Measurements from ENCODE around the gene RALY.

RALY gene

GRCh38 chr20:34045930-34046725 lies 52.4 kb downstream of the RALY start:
- H3K27ac ChIP-seq = no peak overlapping the region
- no peak for DNase-seq (ENCODE audit: low read depth, low spot score)

- no peak for DNase-seq (ENCODE audit: low read depth, low spot score)
- no peak overlapping the region for H3K27ac ChIP-seq
Measured at GRCh38 chr20:34047010-34047687, 53.4 kb downstream of the RALY start.

GRCh38 chr20:34047917-34048316 lies 54.2 kb downstream of the RALY start:
- no peak overlapping the region for H3K27ac ChIP-seq

GRCh38 chr20:34049389-34049788 lies 55.7 kb downstream of the RALY start:
- no peak overlapping the region for H3K27ac ChIP-seq
- no peak for DNase-seq (ENCODE audit: low read depth, low spot score)

More at GRCh38 chr20:34047917-34048316, 54.2 kb downstream of the RALY start:
- no peak for DNase-seq (ENCODE audit: low read depth, low spot score)

- DNase-seq (ENCODE audit: low read depth, low spot score) = no peak
- H3K27ac ChIP-seq = no peak overlapping the region
Measured at GRCh38 chr20:34049897-34050695, 56.4 kb downstream of the RALY start.

GRCh38 chr20:34052414-34052813 lies 58.7 kb downstream of the RALY start:
- DNase-seq (ENCODE audit: low read depth, low spot score) = no peak
- H3K27ac ChIP-seq = no peak overlapping the region

GRCh38 chr20:34055290-34055689 lies 61.6 kb downstream of the RALY start:
- H3K27ac ChIP-seq = no peak overlapping the region
- no peak for DNase-seq (ENCODE audit: low read depth, low spot score)

GRCh38 chr20:34058831-34059230 lies 65.1 kb downstream of the RALY start:
- H3K27ac ChIP-seq = no peak overlapping the region
- no peak for DNase-seq (ENCODE audit: low read depth, low spot score)

GRCh38 chr20:34060970-34061369 lies 67.3 kb downstream of the RALY start:
- H3K27ac ChIP-seq = peak overlapping the region; percentile 88
- no peak for DNase-seq (ENCODE audit: low read depth, low spot score)

- no peak for DNase-seq (ENCODE audit: low read depth, low spot score)
- peak overlapping the region; percentile 88 for H3K27ac ChIP-seq
Measured at GRCh38 chr20:34061695-34062094, 68.0 kb downstream of the RALY start.

- peak; percentile 57 for DNase-seq (ENCODE audit: low read depth, low spot score)
Measured at GRCh38 chr20:34062570-34063482, 69.1 kb downstream of the RALY start.

GRCh38 chr20:34064286-34064685 lies 70.6 kb downstream of the RALY start:
- DNase-seq (ENCODE audit: low read depth, low spot score) = no peak
- H3K27ac ChIP-seq = no peak overlapping the region

More at GRCh38 chr20:34062570-34063482, 69.1 kb downstream of the RALY start:
- H3K27ac ChIP-seq = peak overlapping the region; percentile 88

- peak overlapping the region; percentile 57 for H3K27ac ChIP-seq
- DNase-seq (ENCODE audit: low read depth, low spot score) = no peak
Measured at GRCh38 chr20:34065260-34065659, 71.5 kb downstream of the RALY start.

- DNase-seq (ENCODE audit: low read depth, low spot score) = no peak
Measured at GRCh38 chr20:34066476-34067090, 72.9 kb downstream of the RALY start.

GRCh38 chr20:34068001-34068400 lies 74.3 kb downstream of the RALY start:
- H3K27ac ChIP-seq = no peak overlapping the region
- no peak for DNase-seq (ENCODE audit: low read depth, low spot score)

More at GRCh38 chr20:34066476-34067090, 72.9 kb downstream of the RALY start:
- H3K27ac ChIP-seq = peak overlapping the region; percentile 57

- DNase-seq (ENCODE audit: low read depth, low spot score) = peak; percentile 46
- H3K27ac ChIP-seq = peak overlapping the region; percentile 14
Measured at GRCh38 chr20:34069341-34070078, 75.8 kb downstream of the RALY start.

- no peak for DNase-seq (ENCODE audit: low read depth, low spot score)
- H3K27ac ChIP-seq = no peak overlapping the region
Measured at GRCh38 chr20:34070079-34070439, 76.3 kb downstream of the RALY start.

GRCh38 chr20:34070859-34071258 lies 77.1 kb downstream of the RALY start:
- DNase-seq (ENCODE audit: low read depth, low spot score) = no peak
- no peak overlapping the region for H3K27ac ChIP-seq

- no peak overlapping the region for H3K27ac ChIP-seq
- no peak for DNase-seq (ENCODE audit: low read depth, low spot score)
Measured at GRCh38 chr20:34072076-34072475, 78.4 kb downstream of the RALY start.
